22Rv1 (cell line): ENCODE results near the gene KMT5C.

Experiments used
- CTCF ChIP-seq: fragments of 450-650 bp; IDR thresholded peaks from 2 replicates; pipeline ENCODE4 v1.5.1; 2017; ENCODE audit warnings: mild to moderate bottlenecking
- ZFX ChIP-seq: fragments of 450-650 bp; IDR thresholded peaks from 2 replicates; pipeline ENCODE4 v1.6.1; 2017; ENCODE audit warnings: antibody characterized with exemption, borderline replicate concordance

- TF ChIP-seq CTCF (no peak), ZFX (no peak)
Measured at GRCh38 chr19:55340784-55341147, 1.1 kb downstream of the KMT5C start.
